Measurements from ENCODE around the gene AP2B1. TPM values are rescaled to one million over a fixed set of nuclear protein-coding genes. Genes with fewer than 3 reads are reported as not detected.
"Not testable (repeated sequence)": the region's sequence is repeated elsewhere in the genome, so short reads cannot be mapped to it uniquely, and the experiment has no call there.

The AP2B1 gene
- total RNA-seq, 1 experiment from 2014 or later: 87.1 TPM

DNA sequence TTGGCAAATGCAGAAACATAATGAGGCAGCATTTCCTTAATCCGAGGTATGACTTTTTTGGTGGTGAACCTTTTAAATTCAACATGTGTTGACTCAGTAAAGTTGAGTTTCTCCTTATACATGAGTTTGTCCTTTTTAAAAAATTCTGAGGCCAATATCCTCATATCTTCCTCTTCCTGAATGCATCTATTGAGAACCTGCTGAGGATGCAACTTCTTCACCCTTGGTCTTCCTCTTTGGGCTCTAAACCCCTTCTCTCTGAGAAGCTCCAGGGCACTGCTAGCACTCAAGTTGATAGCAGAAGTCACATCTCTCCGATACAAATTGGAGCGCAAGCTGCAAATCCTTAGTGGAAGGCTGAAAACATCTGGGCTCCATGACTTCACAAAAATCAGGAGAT lies 29.8 kb upstream of the AP2B1 start:
- DNase-seq: no peak
- no peaks in the 10 kb centered on the region for H3K36me3 ChIP-seq (replicated peaks; ENCODE audit: control insufficient read depth, insufficient read depth, low read length)
- no peak overlapping the region for H3K4me3 ChIP-seq (ENCODE audit: insufficient read depth, low read depth, low read length)
- no peaks in the 10 kb centered on the region for H3K27me3 ChIP-seq (ENCODE audit: control insufficient read depth, insufficient read depth, low read length)

DNA sequence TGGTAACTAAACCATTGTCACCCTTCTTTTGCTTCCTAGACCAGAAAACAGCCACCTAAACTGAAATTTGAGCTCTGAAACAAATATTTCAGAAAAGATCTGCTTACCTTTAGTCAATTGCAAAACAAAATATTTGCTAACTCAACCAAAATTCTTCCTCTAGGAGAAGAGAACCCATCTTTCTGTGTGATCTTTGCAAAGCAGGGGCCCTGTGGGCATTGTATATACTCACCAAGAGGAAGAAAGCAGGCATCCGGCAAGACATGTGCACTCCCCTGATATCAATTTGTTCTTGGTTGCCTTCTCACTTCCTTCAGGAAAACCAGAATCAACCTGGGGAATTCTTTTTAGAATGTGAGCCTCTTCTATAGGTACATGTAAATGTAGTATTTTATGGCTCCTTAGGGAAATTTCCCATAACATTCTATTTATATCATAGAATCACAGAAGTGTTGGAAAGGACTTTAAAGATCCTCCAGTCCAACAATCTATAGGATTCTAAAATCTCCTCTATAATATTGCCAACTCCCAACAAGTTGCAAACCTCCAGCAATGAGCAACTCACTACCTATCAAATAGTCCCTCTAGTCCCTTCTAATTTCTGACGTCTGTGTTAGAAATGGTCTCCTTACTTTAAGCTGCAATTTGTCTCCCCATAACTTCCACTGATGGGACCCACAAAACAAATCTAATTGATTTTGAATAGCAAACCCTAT lies 27.5 kb upstream of the AP2B1 start:
- H3K27me3 ChIP-seq (ENCODE audit: control insufficient read depth, insufficient read depth, low read length): no peaks in the 10 kb centered on the region; the same call in 1 of the 2 replicates
- no peak for DNase-seq
- H3K36me3 ChIP-seq (replicated peaks; ENCODE audit: control insufficient read depth, insufficient read depth, low read length): no peaks in the 10 kb centered on the region
- H3K4me3 ChIP-seq (ENCODE audit: insufficient read depth, low read depth, low read length): no peak overlapping the region

GRCh38 chr17:35560703-35561102 lies 26.4 kb upstream of the AP2B1 start, which contains the start of gene SLFN14:
Gene SLFN14 (minus strand): TSS chr17:35560819. CDS start chr17:35558062, 2,757 bp downstream.
- no peaks in the 10 kb centered on the region; the same call in 1 of the 2 replicates for H3K27me3 ChIP-seq (ENCODE audit: control insufficient read depth, insufficient read depth, low read length)
- no peak for DNase-seq
- H3K36me3 ChIP-seq (replicated peaks; ENCODE audit: control insufficient read depth, insufficient read depth, low read length): no peaks in the 10 kb centered on the region
- H3K4me3 ChIP-seq (ENCODE audit: insufficient read depth, low read depth, low read length): no peak within 1 kb of the TSS

DNA sequence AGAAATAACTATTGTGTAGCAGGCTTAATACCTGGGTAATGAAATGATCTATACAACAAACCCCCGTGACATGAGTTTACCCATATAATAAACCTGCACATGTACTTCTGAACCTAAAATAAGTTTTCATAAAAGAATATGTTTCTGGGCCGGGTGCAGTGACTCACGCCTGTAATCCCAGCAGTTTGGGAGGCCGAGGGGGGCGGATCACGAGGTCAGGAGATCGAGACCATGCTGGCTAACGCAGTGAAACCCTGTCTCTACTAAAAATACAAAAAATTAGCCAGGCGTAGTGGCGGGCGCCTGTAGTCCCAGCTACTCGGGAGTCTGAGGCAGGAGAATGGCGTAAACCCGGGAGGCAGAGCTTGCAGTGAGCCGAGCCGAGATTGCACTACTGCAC lies 23.9 kb upstream of the AP2B1 start:
- not testable (repeated sequence) for H3K27me3 ChIP-seq (ENCODE audit: control insufficient read depth, insufficient read depth, low read length); H3K4me3 ChIP-seq (ENCODE audit: insufficient read depth, low read depth, low read length); H3K36me3 ChIP-seq (replicated peaks; ENCODE audit: control insufficient read depth, insufficient read depth, low read length); DNase-seq

DNA sequence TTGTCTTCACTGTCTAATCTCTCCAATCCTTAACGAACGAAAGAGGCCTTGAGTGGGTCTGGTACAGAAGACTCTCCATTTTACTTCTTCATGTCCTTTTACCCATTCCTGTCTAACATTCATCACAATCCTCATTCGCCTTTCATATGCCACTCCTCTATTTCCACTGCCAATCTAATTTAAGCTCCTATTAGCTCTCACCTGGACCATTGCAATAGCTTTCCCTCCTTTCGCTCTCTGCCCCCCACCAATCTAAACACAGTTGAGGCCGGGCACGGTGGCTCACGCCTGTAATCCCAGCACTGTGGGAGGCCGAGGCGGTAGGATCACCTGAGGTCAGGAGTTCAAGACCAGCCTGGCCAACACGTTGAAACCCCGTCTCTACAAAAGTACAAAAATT lies 20.2 kb upstream of the AP2B1 start:
- no peak for DNase-seq
- no peaks in the 10 kb centered on the region; the same call in 1 of the 2 replicates for H3K27me3 ChIP-seq (ENCODE audit: control insufficient read depth, insufficient read depth, low read length)
- peak overlapping the region; percentile 94; the same call in 1 of the 2 replicates for H3K4me3 ChIP-seq (ENCODE audit: insufficient read depth, low read depth, low read length)
- no peaks in the 10 kb centered on the region for H3K36me3 ChIP-seq (replicated peaks; ENCODE audit: control insufficient read depth, insufficient read depth, low read length)

GRCh38 chr17:35568561-35568960 lies 18.6 kb upstream of the AP2B1 start:
- H3K36me3 ChIP-seq (replicated peaks; ENCODE audit: control insufficient read depth, insufficient read depth, low read length): no peaks in the 10 kb centered on the region; the same call in 1 of the 2 replicates
- no peaks in the 10 kb centered on the region; the same call in 1 of the 2 replicates for H3K27me3 ChIP-seq (ENCODE audit: control insufficient read depth, insufficient read depth, low read length)
- peak; percentile 26 for DNase-seq
- H3K4me3 ChIP-seq (ENCODE audit: insufficient read depth, low read depth, low read length): peak overlapping the region; percentile 94

- H3K4me3 ChIP-seq (ENCODE audit: insufficient read depth, low read depth, low read length): no peak overlapping the region
- H3K27me3 ChIP-seq (ENCODE audit: control insufficient read depth, insufficient read depth, low read length): no peaks in the 10 kb centered on the region; the same call in 1 of the 2 replicates
- no peak for DNase-seq
- no peaks in the 10 kb centered on the region; the same call in 1 of the 2 replicates for H3K36me3 ChIP-seq (replicated peaks; ENCODE audit: control insufficient read depth, insufficient read depth, low read length)
Measured at GRCh38 chr17:35569405-35569804, 17.7 kb upstream of the AP2B1 start.

DNA sequence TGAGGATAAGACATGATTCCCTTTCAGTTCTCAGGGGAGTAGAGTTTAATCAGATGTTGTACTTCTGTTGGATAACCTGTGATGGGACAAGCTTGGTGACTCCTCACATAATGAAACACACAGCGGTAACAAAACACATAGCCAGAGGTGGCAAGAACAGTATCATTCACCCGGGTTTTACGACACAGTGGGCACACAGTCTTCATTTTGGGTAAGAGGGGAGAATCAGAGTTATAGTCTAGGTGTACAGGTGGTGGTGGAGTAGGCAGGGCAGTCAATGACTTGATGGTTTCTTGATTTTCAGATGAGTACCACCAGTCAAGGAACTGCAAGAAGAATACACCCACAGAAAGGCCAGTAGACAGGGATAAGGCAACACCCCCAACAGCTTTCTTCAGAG lies 11.4 kb upstream of the AP2B1 start:
- no peaks in the 10 kb centered on the region; the same call in 1 of the 2 replicates for H3K36me3 ChIP-seq (replicated peaks; ENCODE audit: control insufficient read depth, insufficient read depth, low read length)

DNA sequence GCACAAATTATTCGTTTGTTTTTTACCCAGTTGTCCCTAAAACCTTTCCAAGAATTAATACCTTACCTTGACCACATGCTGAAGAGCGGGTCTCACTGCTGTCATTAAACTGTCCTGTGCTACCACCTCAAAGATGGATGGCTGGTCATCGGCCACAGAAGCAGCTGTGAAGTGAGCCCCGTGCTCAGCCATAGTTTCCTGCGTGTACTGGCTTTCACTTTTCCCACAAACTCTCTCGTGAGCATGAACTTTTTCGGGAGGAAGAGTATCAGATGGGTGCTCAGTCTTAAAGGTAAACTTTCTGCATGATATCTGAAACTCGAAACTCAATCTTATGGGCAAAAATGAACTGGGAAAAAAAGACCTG lies 9.3 kb upstream of the AP2B1 start:
- no peaks in the 10 kb centered on the region for H3K27me3 ChIP-seq (ENCODE audit: control insufficient read depth, insufficient read depth, low read length)
- peak overlapping the region; percentile 78 for H3K4me3 ChIP-seq (ENCODE audit: insufficient read depth, low read depth, low read length)
- DNase-seq: no peak
- no peaks in the 10 kb centered on the region; the same call in 1 of the 2 replicates for H3K36me3 ChIP-seq (replicated peaks; ENCODE audit: control insufficient read depth, insufficient read depth, low read length)

More for the DNA sequence above, 11.4 kb upstream of the AP2B1 start:
- Histone ChIP-seq H3K27me3 (ENCODE audit: control insufficient read depth, insufficient read depth, low read length) (no peaks in the 10 kb centered on the region), H3K4me3 (ENCODE audit: insufficient read depth, low read depth, low read length) (no peak overlapping the region)
- no peak for DNase-seq

DNA sequence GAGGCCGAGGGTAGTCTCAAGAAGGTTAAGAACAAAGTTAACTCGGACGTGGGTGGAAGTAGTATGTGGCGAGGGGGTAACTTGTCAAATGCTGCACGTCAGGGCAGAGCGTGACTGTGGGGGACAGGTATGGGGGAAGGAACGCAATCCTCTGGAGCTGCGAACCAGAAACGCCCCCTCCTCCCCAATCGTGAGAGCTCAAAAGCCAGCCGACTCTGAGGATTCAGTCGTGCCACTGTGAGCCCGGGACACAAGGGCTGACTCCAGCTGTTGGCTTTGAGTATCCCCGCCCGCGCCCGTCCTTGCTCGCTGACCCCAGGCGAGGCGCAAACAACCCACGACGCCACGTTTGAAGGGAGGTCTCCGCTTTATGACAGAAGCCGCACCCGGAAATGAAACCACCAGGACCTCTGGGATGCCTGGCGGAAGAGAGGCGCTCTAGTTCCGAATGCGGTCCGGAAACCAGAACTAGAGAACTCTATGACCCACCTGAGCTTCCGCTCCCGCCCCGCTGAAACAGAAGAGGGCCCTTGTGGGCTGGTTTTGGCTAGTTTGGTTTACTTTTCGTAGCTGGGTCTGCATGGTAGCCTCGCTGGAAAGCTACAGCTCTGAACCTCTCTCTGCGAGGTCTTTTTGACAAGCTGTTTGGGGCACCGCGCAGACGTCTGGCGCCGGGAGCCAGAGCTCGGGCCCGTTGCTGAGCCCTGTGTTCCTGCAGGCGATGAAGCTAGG lies 8.8 kb upstream of the AP2B1 start, which contains the start of gene PEX12:
TSS of gene PEX12 (minus strand) at position 375 of the 732 bp plus-strand sequence. CDS start 550 bp downstream, outside the sequence.
- H3K36me3 ChIP-seq (replicated peaks; ENCODE audit: control insufficient read depth, insufficient read depth, low read length): no peaks in the 10 kb centered on the region; the same call in 1 of the 2 replicates
- no peaks in the 10 kb centered on the region for H3K27me3 ChIP-seq (ENCODE audit: control insufficient read depth, insufficient read depth, low read length)
- H3K4me3 ChIP-seq (ENCODE audit: insufficient read depth, low read depth, low read length): peak within 1 kb of the TSS; percentile 78
- peak; percentile 84 for DNase-seq

DNA sequence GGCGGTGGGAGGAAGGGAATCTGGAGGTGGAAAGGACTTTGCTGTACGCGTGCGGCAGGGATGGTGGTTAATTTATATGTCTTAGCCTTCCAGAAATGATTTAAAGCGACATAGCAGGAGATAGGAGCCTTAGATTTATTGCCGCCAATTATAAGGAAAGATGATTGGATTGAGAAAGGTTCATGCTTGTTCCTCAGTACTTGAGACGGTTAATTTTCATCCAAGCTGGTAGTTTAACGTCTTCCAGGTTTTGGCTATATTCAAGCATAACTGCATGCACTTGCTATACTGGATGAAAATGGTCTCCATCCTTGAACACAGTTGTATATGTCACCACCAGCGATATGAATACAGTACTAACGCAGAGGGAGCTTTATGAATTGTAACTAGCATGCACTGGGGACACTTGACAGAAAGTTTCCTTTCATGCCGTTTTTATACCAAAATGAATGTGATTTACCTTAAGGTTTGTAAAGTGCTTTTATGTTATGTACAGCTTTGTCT lies 8.1 kb upstream of the AP2B1 start:
- H3K27me3 ChIP-seq (ENCODE audit: control insufficient read depth, insufficient read depth, low read length): no peaks in the 10 kb centered on the region
- DNase-seq: no peak
- H3K36me3 ChIP-seq (replicated peaks; ENCODE audit: control insufficient read depth, insufficient read depth, low read length): no peaks in the 10 kb centered on the region
- peak overlapping the region; percentile 78 for H3K4me3 ChIP-seq (ENCODE audit: insufficient read depth, low read depth, low read length)

DNA sequence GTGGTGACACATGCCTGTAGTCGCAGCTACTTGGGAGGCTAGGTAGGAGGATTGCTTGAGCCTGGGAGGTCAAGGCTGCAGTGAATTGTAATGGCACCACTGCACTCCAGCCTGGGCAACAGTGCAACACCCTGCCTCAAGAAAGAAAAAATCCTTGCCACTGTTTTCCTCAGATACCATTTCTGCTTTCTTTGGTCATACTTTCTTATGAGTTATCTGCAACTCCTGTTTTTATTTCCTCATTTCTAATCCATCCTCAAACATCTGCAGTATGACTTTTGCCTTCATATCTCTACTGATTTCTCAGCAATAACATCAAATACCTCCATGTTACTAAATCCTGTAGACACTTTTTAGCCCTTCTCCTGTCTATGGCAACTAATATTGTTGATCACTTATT lies 3.1 kb upstream of the AP2B1 start:
- no peak for DNase-seq
- Histone ChIP-seq H3K27me3 (ENCODE audit: control insufficient read depth, insufficient read depth, low read length) (no peaks in the 10 kb centered on the region), H3K36me3 (replicated peaks; ENCODE audit: control insufficient read depth, insufficient read depth, low read length) (no peaks in the 10 kb centered on the region), H3K4me3 (ENCODE audit: insufficient read depth, low read depth, low read length) (no peak overlapping the region)

DNA sequence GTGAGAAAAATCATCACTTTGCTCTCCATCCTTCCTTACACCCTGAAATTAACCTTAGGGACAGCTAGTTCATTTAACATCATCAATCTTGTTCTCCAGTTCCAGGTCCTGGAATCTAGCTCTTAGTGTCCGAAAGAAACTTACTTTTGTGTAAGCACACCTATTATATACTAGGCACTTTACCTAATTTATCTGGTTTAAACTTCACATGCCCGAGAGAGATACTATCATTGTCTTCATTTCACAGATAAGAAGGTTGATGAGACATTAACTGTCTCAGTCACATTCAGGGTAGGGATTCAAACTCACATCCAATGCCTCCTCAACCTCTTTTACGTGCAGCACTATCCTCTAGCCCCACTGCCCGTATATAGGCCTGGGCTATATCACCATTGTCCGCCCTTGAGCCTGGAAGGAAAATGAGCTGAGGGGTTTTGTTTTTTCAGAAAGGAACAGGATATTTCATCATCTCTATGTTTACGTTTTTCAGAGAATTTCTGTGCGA lies 501 bp upstream of the AP2B1 start:
- no peak for DNase-seq
- peak overlapping the region; percentile 85 for H3K4me3 ChIP-seq (ENCODE audit: insufficient read depth, low read depth, low read length)

DNA sequence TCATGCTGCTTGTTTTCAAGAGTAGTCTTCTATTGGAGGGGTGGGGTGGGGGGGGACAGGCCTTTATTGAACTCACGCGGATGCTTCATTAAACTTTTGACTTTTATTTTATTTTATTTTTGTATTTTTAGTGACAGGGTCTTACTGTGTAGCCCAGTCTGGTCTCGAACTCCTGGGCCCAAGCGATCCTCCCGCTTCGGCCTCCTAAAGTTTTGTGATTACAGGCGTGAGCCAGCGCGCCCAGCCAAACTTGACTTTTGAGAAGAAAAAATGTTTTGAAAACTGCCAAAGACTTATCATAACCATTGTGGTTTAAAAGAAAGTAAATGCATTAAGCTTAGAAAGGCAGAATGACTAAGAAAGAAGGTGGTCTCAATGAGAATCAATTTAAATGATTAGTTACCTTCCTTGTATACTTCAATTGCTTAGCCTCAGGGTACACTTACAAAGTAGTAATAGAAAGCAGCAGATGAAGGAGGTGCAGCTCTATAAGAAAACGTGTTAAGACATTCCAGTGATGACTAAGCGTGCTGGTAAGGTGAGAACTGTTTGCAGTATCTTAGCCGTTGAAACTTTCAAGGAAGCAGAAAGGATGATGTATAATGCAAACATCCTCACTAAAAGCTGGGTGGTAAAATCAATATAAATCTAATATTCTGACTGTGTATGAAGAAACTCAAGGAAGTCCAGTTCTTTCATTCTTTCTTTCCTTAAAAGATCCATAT lies 1.2 kb downstream of the AP2B1 start:
- H3K27me3 ChIP-seq (ENCODE audit: control insufficient read depth, insufficient read depth, low read length): no peaks in the 10 kb centered on the region
- H3K36me3 ChIP-seq (replicated peaks; ENCODE audit: control insufficient read depth, insufficient read depth, low read length): no peaks in the 10 kb centered on the region
- no peak for DNase-seq
- peak overlapping the region; percentile 85 for H3K4me3 ChIP-seq (ENCODE audit: insufficient read depth, low read depth, low read length)

More for the DNA sequence above, 501 bp upstream of the AP2B1 start:
- Histone ChIP-seq H3K36me3 (replicated peaks; ENCODE audit: control insufficient read depth, insufficient read depth, low read length) (no peaks in the 10 kb centered on the region), H3K27me3 (ENCODE audit: control insufficient read depth, insufficient read depth, low read length) (no peaks in the 10 kb centered on the region)

Measured in H7 (cell line).